ENCODE results near the gene EPHB1.

GRCh38 chr3:135041601-135042000 lies 246.5 kb downstream of the EPHB1 start:
- TF ChIP-seq POLR2A (IDR thresholded peaks at IDR 0.05) = no peak
- TF ChIP-seq, protein P1, sequence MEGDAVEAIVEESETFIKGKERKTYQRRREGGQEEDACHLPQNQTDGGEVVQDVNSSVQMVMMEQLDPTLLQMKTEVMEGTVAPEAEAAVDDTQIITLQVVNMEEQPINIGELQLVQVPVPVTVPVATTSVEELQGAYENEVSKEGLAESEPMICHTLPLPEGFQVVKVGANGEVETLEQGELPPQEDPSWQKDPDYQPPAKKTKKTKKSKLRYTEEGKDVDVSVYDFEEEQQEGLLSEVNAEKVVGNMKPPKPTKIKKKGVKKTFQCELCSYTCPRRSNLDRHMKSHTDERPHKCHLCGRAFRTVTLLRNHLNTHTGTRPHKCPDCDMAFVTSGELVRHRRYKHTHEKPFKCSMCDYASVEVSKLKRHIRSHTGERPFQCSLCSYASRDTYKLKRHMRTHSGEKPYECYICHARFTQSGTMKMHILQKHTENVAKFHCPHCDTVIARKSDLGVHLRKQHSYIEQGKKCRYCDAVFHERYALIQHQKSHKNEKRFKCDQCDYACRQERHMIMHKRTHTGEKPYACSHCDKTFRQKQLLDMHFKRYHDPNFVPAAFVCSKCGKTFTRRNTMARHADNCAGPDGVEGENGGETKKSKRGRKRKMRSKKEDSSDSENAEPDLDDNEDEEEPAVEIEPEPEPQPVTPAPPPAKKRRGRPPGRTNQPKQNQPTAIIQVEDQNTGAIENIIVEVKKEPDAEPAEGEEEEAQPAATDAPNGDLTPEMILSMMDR (IDR thresholded peaks at IDR 0.05) = no peak

Measured in uterus (tissue), 2 donors.